SK-N-MC (cell line): Measurements from ENCODE around the gene PPP3R1.

Experiments
- DNase-seq: peaks from one replicate; pipeline ENCODE4 v3.0.0-alpha.2; 2011; ENCODE audit warnings: low read depth, low spot score
- H3K27ac ChIP-seq: fragments of 200-600 bp; sonication (generic); 2 replicates; pipeline ENCODE4 v1.5.1; 2016; ENCODE audit warnings: mixed run types
- H3K36me3 ChIP-seq: fragments of 200-600 bp; sonication (generic); 2 replicates; pipeline ENCODE4 v1.6.1; 2017; ENCODE audit warnings: antibody characterized with exemption, low read length, mixed read lengths; ENCODE audit not compliant: insufficient read depth
- H3K4me3 ChIP-seq: fragments of 200-600 bp; sonication (generic); 2 replicates; pipeline ENCODE4 v1.5.1; 2016
- H3K9ac ChIP-seq: fragments of 200-600 bp; sonication (generic); 2 replicates; pipeline ENCODE4 v1.8.0; 2017; ENCODE audit warnings: mixed run types, mixed read lengths; ENCODE audit not compliant: insufficient read length
- H3K9me3 ChIP-seq: fragments of 200-600 bp; sonication (generic); 2 replicates; pipeline ENCODE4 v1.6.1; 2017; ENCODE audit warnings: low read depth, mild to moderate bottlenecking, antibody characterized with exemption, low read length, moderate library complexity, mixed read lengths
- EZH2 ChIP-seq: fragments of 200-600 bp; sonication (generic); IDR thresholded peaks from one replicate; pipeline ENCODE4 v1.6.1; 2017; ENCODE audit warnings: antibody characterized with exemption
- FOXP2 ChIP-seq: optimal IDR thresholded peaks from 2 replicates; pipeline ENCODE3; 2011; ENCODE audit warnings: mild to moderate bottlenecking, moderate library complexity; ENCODE audit not compliant: insufficient read depth; ENCODE audit errors: extremely low read length, control extremely low read depth
- POLR2AphosphoS5 ChIP-seq: IDR thresholded peaks from 2 replicates; pipeline ENCODE4 v1.6.1; 2012; ENCODE audit warnings: mild to moderate bottlenecking, low read depth, low read length, borderline replicate concordance

PPP3R1 gene

GRCh38 chr2:68172521-68172920 lies 79.8 kb downstream of the PPP3R1 start:
- Histone ChIP-seq H3K4me3 (no peak overlapping the region), H3K9ac (no peak overlapping the region), H3K36me3 (peaks cover 83% of the 10 kb centered on the region), H3K9me3 (no peaks in the 10 kb centered on the region), H3K27ac (no peak overlapping the region)
- TF ChIP-seq FOXP2 (no peak), EZH2 (no peak), POLR2AphosphoS5 (no peak)
- no peak for DNase-seq

DNA sequence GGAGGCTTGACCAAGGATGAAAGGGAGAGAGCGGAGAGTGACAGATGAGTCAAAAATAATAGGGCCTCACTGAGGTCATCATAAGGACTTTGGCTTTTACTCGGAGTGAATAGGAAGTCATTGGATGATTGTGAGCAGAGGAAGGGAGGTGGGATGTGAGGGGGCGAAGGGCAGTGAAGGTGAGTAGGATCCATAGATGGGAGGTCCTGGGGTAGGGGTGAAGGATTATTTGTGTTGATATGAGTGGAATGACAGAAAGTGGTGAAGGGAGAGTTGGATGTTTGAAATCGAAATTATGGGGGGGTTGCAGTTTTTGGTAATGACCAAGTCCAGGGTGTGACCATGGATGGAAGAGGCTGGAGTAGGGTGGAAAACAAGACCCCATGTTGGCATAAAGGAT lies 80.6 kb downstream of the PPP3R1 start:
- TF ChIP-seq POLR2AphosphoS5 (no peak), EZH2 (no peak), FOXP2 (no peak)
- peaks cover 83% of the 10 kb centered on the region for H3K36me3 ChIP-seq
- no peak overlapping the region for H3K4me3 ChIP-seq
- no peak overlapping the region for H3K9ac ChIP-seq
- no peak for DNase-seq
- H3K27ac ChIP-seq, result no peak overlapping the region
- no peaks in the 10 kb centered on the region for H3K9me3 ChIP-seq

GRCh38 chr2:68171146-68171545 lies 81.2 kb downstream of the PPP3R1 start:
- Histone ChIP-seq H3K9ac (no peak overlapping the region), H3K36me3 (peaks cover 83% of the 10 kb centered on the region), H3K9me3 (no peaks in the 10 kb centered on the region), H3K4me3 (no peak overlapping the region), H3K27ac (no peak overlapping the region)
- no peak for DNase-seq
- TF ChIP-seq FOXP2 (no peak), EZH2 (no peak), POLR2AphosphoS5 (no peak)

GRCh38 chr2:68169308-68169707 lies 83.0 kb downstream of the PPP3R1 start:
- no peak for DNase-seq
- Histone ChIP-seq H3K9ac (no peak overlapping the region), H3K9me3 (no peaks in the 10 kb centered on the region), H3K4me3 (no peak overlapping the region), H3K27ac (no peak overlapping the region), H3K36me3 (peaks cover 77% of the 10 kb centered on the region)
- TF ChIP-seq POLR2AphosphoS5 (no peak), FOXP2 (no peak), EZH2 (no peak)

GRCh38 chr2:68167186-68167585 lies 85.1 kb downstream of the PPP3R1 start:
- Histone ChIP-seq H3K27ac (no peak overlapping the region), H3K9me3 (no peaks in the 10 kb centered on the region), H3K4me3 (no peak overlapping the region), H3K36me3 (peaks cover 77% of the 10 kb centered on the region), H3K9ac (no peak overlapping the region)
- DNase-seq, result no peak
- no peak for TF ChIP-seq EZH2
- TF ChIP-seq FOXP2, result no peak
- TF ChIP-seq POLR2AphosphoS5, result no peak

DNA sequence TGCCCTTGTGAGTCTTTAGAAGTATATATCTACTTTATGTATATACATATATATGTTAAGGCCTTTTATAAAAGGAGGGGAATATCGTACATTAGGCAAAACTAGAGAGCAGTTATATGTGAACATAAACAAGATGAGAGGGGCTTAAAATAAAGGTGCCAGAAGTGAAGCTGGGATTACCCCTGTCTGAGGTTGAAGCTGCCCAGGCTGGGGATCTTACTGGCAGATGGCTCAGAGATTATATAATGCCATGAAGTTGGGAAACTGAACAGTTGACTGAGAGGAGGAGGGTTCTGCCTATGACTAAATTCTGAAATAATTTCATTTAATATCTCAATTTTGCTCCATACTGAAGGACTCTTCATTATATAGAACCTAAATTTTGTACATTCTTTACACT lies 88.7 kb downstream of the PPP3R1 start:
- no peak overlapping the region for H3K27ac ChIP-seq
- TF ChIP-seq FOXP2 (no peak), POLR2AphosphoS5 (no peak), EZH2 (no peak)
- DNase-seq, result no peak
- H3K36me3 ChIP-seq, result peaks cover 77% of the 10 kb centered on the region
- no peak overlapping the region for H3K9ac ChIP-seq
- no peak overlapping the region for H3K4me3 ChIP-seq
- H3K9me3 ChIP-seq, result no peaks in the 10 kb centered on the region

DNA sequence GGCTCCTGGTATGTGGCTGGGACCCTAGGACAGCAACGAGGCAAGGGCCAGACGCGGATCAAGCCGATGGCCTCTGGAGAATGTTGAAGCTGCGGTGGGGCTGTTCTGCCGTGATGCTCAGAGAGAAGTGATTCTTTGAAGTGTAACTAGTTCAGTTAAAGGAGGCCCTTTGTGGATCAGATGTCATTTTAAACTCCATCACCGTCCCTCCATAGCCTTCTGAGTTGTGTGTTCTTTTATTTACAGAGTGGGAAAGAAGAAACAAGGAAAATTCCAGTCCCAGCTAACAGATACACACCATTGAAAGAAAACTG lies 94.2 kb downstream of the PPP3R1 start:
- Histone ChIP-seq H3K4me3 (peak overlapping the region; percentile 94), H3K27ac (peak overlapping the region; percentile 99), H3K9ac (peak overlapping the region; percentile 94), H3K36me3 (peaks cover 37% of the 10 kb centered on the region), H3K9me3 (no peaks in the 10 kb centered on the region)
- no peak for TF ChIP-seq FOXP2
- no peak for TF ChIP-seq EZH2
- TF ChIP-seq POLR2AphosphoS5, result no peak
- no peak for DNase-seq

DNA sequence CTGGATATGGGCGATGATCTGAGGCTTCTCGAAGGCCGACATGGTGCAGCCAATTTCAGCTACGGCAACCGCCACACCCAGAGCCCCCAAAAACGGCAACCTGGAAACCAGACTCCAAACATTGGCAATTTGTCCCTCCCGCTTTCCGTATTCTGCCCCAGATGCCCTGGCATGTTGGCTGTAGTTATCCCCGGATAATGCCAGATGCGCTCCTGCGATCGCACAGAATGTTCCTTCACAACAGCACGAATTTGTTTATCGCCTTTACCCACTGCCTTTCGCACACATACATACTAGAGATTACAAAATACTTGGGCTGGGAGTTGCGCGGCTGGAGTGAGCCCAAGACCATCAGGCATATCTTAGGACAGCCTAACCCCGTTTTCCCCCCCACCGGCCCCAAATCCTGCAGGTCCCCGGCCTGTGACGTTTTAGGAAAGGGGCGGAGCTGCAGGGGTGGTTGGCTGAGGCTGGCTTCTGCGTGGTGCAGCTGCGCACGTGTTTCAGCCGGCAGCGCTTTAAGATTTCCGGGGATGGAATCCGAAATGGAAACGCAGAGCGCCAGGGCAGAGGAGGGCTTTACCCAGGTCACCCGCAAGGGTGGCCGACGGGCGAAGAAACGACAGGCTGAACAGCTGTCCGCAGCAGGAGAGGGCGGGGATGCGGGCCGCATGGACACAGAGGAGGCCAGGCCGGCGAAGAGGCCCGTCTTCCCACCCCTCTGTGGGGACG lies 94.8 kb downstream of the PPP3R1 start, which contains the start of gene PNO1:
PNO1 (plus strand) TSS at position 487 of the 732 bp plus-strand sequence; CDS start at position 534, 47 bp downstream.
- Histone ChIP-seq H3K36me3 (peaks cover 33% of the 10 kb centered on the region), H3K27ac (peak within 1 kb of the TSS; percentile 99), H3K9me3 (no peaks in the 10 kb centered on the region), H3K4me3 (peak within 1 kb of the TSS; percentile 94), H3K9ac (peak within 1 kb of the TSS; percentile 94)
- no peak for TF ChIP-seq EZH2
- no peak for TF ChIP-seq FOXP2
- peak; percentile 69 for TF ChIP-seq POLR2AphosphoS5
- peak; percentile 86 for DNase-seq
